ENCODE measurements around the gene BCL6.
"Not testable (repeated sequence)": the region's sequence is repeated elsewhere in the genome, so short reads cannot be mapped to it uniquely, and the experiment has no call there.

The BCL6 gene

GRCh38 chr3:187709155-187709554 lies 36.1 kb downstream of the BCL6 start:
- DNase-seq, result no peak

- DNase-seq, result no peak
Observed at GRCh38 chr3:187708696-187709095, 36.6 kb downstream of the BCL6 start.

GRCh38 chr3:187706971-187707370 lies 38.3 kb downstream of the BCL6 start:
- no peak for DNase-seq

- no peak for DNase-seq
Observed at GRCh38 chr3:187705164-187705563, 40.1 kb downstream of the BCL6 start.

GRCh38 chr3:187702507-187703033 lies 42.7 kb downstream of the BCL6 start, which contains the start of gene RTP2:
TSS of gene RTP2 (minus strand) at chr3:187702557. CDS start at chr3:187702128, 429 bp downstream.
- no peak for DNase-seq

GRCh38 chr3:187700249-187700648 lies 45.0 kb downstream of the BCL6 start:
- no peak for DNase-seq

GRCh38 chr3:187698499-187699399 lies 46.5 kb downstream of the BCL6 start:
- DNase-seq, result no peak

GRCh38 chr3:187696021-187696420 lies 49.2 kb downstream of the BCL6 start:
- DNase-seq, result no peak

GRCh38 chr3:187695449-187695848 lies 49.8 kb downstream of the BCL6 start:
- DNase-seq, result no peak

GRCh38 chr3:187694801-187695200 lies 50.5 kb downstream of the BCL6 start:
- no peak for DNase-seq

GRCh38 chr3:187693431-187693830 lies 51.8 kb downstream of the BCL6 start:
- DNase-seq, result no peak

- DNase-seq, result no peak
Observed at GRCh38 chr3:187689984-187690383, 55.3 kb downstream of the BCL6 start.

- DNase-seq, result no peak
Observed at GRCh38 chr3:187686621-187687273, 58.5 kb downstream of the BCL6 start.

- no peak for DNase-seq
Observed at GRCh38 chr3:187685948-187686347, 59.3 kb downstream of the BCL6 start.

GRCh38 chr3:187684880-187685279 lies 60.4 kb downstream of the BCL6 start:
- DNase-seq, result no peak

- no peak for DNase-seq
Observed at GRCh38 chr3:187684444-187684843, 60.8 kb downstream of the BCL6 start.

GRCh38 chr3:187681756-187682155 lies 63.5 kb downstream of the BCL6 start:
- not testable (repeated sequence) for DNase-seq

GRCh38 chr3:187679638-187680396 lies 65.5 kb downstream of the BCL6 start:
- DNase-seq, result peak; percentile 91

- DNase-seq, result peak; percentile 86
Observed at GRCh38 chr3:187678726-187679268, 66.5 kb downstream of the BCL6 start.

- no peak for DNase-seq
Observed at GRCh38 chr3:187677604-187678003, 67.7 kb downstream of the BCL6 start.

GRCh38 chr3:187673012-187673411 lies 72.3 kb downstream of the BCL6 start:
- no peak for DNase-seq
